NB4 (cell line): Measurements from ENCODE around the gene TTC21B.

Experiments used
- DNase-seq: peaks from one replicate; pipeline ENCODE4 v3.0.0; 2010; ENCODE audit warnings: low read depth
- H3K4me3 ChIP-seq: one replicate; pipeline ENCODE4 v1.5.1; 2011; ENCODE audit warnings: mild to moderate bottlenecking, low read depth, low read length, moderate library complexity
- CTCF ChIP-seq: IDR thresholded peaks from one replicate; pipeline ENCODE4 v1.5.1; 2012; ENCODE audit warnings: low read depth, low read length
- MAX ChIP-seq: IDR thresholded peaks from 2 replicates; pipeline ENCODE4 v1.6.1; 2011; ENCODE audit warnings: low read depth, low read length
- MYC ChIP-seq: IDR thresholded peaks from 2 replicates; pipeline ENCODE4 v1.6.1; 2011; ENCODE audit warnings: low read depth, low read length
- POLR2A ChIP-seq: IDR thresholded peaks from 2 replicates; pipeline ENCODE4 v1.6.1; 2011; ENCODE audit warnings: mild to moderate bottlenecking; ENCODE audit not compliant: insufficient read length; ENCODE audit errors: extremely low read depth

TTC21B gene

GRCh38 chr2:165905269-165905668, 48.3 kb downstream of the TTC21B start:
- no peak overlapping the region for H3K4me3 ChIP-seq
- no peak for DNase-seq
- TF ChIP-seq MYC (no peak), MAX (no peak), CTCF (no peak), POLR2A (no peak)

GRCh38 chr2:165904432-165904831, 49.1 kb downstream of the TTC21B start:
- no peak overlapping the region for H3K4me3 ChIP-seq
- no peak for DNase-seq
- TF ChIP-seq CTCF (no peak), MYC (no peak)

- no peak for DNase-seq
- TF ChIP-seq POLR2A (no peak), CTCF (no peak), MAX (no peak), MYC (no peak)
These were observed 50.2 kb downstream of the TTC21B start for GRCh38 chr2:165903406-165903805.

GRCh38 chr2:165902934-165903333, 50.6 kb downstream of the TTC21B start:
- TF ChIP-seq MYC (no peak), POLR2A (no peak), CTCF (no peak), MAX (no peak)
- DNase-seq, result peak; percentile 20
- no peak overlapping the region for H3K4me3 ChIP-seq

More at GRCh38 chr2:165903406-165903805, 50.2 kb downstream of the TTC21B start:
- no peak overlapping the region for H3K4me3 ChIP-seq

- DNase-seq, result peak; percentile 39
- H3K4me3 ChIP-seq, result no peak overlapping the region
- no peak for TF ChIP-seq MYC
- TF ChIP-seq MAX, result no peak
- no peak for TF ChIP-seq CTCF
- TF ChIP-seq POLR2A, result no peak
These were observed 51.8 kb downstream of the TTC21B start for GRCh38 chr2:165901620-165902298.

- DNase-seq, result no peak
- TF ChIP-seq MAX, result no peak
- TF ChIP-seq MYC, result no peak
- no peak for TF ChIP-seq CTCF
- no peak for TF ChIP-seq POLR2A
- H3K4me3 ChIP-seq, result no peak overlapping the region
These were observed 54.3 kb downstream of the TTC21B start for GRCh38 chr2:165899311-165899710.
